Left forelimb (tissue), 1 donor: ENCODE measurements around the gene LIM2.

Source experiments
- DNase-seq: peaks from one replicate; pipeline ENCODE4 v3.0.0-alpha.2; 2018; ENCODE audit warnings: low spot score

LIM2 gene

DNA sequence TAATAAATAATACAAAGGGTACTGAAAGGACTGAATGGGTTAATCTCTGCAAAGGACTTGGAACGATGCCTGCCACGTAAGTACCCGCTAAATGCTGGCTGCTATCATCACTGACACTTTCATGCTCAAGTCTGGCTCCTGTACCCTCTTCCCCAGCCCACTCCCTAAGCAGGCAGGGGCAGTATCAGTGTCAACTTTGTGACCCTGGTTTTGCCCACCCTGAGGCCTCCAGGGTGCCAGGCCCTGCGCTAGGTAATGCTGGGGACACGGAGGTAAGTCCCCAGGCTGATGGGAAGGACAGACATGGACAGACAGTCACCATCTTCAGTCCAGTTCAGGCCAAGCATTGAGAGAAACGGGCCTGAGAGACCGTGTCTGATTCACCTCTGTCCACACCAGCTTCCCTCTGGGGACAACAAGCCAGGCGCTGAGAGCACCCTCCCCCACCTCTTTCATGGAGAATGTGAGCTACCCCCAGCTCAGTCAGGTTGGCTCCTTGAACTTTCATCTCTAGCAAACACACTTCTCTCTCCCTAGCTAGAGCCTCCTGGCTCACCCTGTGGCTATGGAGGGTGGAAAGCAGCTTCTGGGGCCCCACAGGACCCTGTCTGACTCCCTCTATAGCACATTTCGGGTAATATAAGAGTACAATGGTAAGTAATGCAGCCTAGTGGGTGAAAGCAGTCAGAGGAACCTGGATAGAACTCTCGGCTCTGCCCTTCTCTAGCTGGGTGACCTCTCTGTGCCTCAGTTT lies 22.4 kb downstream of the LIM2 start:
- DNase-seq: no peak

DNA sequence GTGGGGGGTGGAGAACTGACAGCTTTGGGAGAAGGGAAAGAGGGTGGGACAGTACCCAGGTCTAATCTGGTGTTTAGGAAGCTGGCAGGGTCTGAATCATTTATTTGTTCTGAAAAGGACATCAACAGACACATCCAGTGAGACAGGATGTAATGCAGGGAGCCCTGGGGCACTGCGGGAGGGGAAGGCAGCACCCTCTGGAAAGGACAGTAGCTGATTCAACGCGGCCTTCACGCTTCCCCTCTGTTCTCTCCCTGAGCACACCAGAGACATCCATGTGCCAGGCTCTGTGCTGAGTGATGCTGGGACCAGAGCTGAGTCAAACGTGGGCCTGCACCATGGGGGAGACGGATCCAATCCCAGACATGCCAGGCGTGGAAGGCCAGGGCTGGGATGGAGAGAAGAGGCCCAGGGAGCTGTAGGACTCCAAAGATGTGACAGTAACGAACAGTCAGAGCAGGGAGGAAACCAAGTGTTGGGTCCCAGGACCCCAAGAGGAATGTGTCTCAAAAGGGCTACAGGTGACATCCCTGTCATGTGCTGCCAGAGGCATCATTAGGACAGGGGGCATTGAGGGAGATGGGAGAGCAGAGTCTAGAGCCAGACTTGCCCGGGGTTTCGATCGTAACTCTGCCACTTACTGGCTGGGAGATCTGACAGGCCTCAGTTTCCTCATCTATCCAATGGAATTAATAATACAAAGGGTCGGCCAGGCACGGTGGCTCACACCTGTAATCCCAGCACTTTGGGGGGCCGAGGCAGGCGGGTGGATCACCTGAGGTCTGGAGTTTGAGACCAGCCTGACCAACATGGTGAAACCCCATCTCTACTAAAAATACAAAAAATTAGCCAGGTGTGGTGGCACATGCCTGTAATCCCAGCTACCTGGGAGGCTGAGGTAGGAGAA lies 23.3 kb downstream of the LIM2 start:
- DNase-seq: no peak

GRCh38 chr19:51361239-51361638 lies 26.5 kb downstream of the LIM2 start:
- DNase-seq: no peak

DNA sequence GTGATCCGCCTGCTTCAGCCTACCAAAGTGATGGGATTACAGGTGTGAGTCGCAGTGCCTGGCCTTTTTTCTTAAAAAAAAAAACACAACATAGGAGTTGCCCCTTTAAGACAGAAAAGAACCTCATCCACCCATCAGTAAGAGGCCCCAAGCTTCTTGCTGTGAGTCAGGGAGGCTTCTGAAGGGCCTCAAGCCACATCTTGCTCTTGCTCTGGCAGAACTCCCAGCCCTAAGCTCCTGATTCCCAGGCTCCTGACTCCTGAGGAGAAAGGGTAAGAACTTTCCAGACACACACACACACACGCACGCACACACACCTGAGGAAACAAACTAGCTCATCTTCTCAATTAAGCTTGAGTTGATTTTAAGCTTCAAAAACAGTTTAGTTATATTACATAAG lies 28.5 kb downstream of the LIM2 start:
- DNase-seq: no peak

DNA sequence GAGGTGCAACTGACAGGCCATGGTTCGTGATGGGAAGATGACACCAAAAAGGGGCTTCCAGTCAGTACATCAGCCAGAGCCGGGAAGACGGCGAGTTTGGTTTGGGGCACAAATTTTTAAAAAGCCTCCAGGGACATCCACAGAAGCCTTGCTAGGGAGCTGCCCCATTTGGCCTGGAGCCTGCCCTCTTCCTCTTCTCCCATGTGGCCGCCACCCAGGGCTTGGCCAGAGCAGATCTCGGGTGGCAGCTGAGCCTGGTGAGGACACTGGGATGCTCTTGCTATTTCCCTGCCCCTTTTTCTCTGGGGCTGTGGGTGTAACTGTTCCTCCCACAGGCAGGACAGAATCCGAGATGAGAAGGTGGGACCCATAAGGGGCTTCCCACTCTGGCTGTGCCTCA lies 29.8 kb downstream of the LIM2 start:
- DNase-seq: no peak

- DNase-seq: no peak
These were observed 31.5 kb downstream of the LIM2 start for GRCh38 chr19:51356159-51356801.

- DNase-seq: no peak
These were observed 33.0 kb downstream of the LIM2 start for GRCh38 chr19:51354742-51355148.

GRCh38 chr19:51354103-51354741 lies 33.6 kb downstream of the LIM2 start:
- no peak for DNase-seq

- DNase-seq: no peak
These were observed 34.9 kb downstream of the LIM2 start for GRCh38 chr19:51352783-51353360.

DNA sequence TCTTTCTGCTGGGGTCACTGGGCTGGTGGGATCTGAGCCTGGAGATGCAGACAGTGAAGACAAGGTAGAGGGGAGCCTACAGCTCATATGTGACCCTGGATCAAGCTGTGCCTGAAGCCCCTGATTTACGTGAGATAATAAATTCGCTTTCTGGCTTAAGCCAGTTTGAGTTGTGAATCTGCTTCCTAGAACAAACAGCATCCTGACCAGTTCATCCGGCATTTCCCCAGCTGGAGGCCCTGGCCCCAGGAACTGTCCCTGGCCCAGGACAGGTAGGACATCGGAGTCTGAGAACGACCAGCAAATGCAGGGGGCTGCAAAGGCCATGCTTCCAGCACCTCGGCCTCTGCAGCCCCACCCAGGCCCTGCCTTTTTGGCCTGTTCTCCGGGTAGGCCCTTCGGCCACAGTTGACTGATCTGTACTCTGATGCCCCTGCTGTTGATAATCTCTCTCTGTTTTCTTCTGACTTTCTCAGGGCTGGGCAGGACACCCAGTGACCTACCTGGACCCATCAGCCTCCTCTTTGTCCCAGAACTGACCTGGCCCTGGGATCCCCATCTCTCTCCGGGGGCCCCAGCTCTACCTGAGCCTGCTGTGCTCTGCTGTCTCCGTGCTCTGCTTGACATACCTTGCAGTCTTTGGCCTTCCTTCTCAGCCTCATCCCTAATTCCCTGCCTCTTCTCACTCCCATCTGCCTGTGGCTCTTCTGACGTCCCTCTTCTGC lies 36.3 kb downstream of the LIM2 start:
- DNase-seq: no peak

DNA sequence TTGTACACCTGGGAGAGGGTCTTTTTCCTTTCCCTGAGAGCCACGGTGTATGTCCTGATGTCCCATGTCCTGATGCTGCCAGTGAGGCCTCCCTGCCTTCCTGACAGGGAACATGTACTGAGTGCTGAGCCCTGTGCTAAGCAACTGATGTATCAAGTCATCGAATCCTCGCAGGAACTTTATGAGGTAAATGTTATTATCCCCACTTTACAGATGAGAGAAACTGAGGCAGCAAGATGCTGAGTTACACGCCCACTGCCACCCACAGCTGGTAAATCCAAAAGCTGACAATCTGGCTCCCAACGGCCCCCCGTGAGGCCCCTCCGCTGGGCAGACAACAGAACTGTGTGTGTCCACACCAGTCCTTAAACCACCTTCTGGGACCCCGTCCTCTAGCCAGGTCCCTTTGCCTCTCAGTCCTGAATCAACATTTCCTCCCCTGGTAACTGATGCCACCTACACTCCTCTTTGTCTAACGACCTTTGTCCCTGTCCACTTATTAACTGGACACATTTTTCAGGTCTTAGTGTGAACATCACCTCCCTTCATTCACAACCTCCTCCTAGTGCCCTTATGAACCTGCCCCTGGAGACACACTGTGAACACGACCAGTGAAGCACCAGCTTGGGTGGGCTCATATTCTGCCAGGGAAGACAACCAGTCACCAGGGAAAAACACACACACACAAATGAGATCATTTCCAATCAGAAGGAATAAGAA lies 40.4 kb downstream of the LIM2 start:
- DNase-seq: no peak

GRCh38 chr19:51346742-51347141 lies 41.0 kb downstream of the LIM2 start:
- no peak for DNase-seq

GRCh38 chr19:51345076-51345620 lies 42.6 kb downstream of the LIM2 start:
- no peak for DNase-seq

GRCh38 chr19:51342631-51343569 lies 44.9 kb downstream of the LIM2 start:
- no peak for DNase-seq

- no peak for DNase-seq
These were observed 45.7 kb downstream of the LIM2 start, which contains the start of gene VSIG10L for GRCh38 chr19:51341976-51342580. Gene VSIG10L (minus strand): TSS chr19:51342139. CDS start chr19:51342124, 15 bp downstream.

DNA sequence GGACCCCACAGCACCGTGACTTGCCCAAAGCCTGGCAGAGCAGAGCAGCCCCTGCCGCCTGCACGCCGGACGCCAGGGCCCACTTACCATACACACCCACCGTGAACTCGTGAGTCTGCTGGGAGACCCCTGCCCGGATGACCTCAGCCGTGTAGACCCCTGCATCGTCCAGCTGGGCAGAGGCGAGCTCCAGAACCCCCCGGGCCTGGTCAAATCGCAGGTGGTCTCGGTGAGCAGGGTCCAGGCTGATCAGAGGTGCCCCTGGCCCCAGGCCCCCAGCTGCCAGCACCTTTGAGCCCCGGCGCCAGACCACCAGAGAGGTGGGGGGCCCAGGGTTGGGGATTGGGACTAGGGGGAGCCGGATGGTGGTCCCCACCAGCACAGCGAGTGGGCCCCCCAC lies 46.7 kb downstream of the LIM2 start:
- DNase-seq: no peak

- peak; percentile 97 for DNase-seq
These were observed 47.8 kb downstream of the LIM2 start for GRCh38 chr19:51339687-51340656.
